Panc1 (cell line): ENCODE results near the gene ATP10A. TPM values are rescaled to one million over a fixed set of nuclear protein-coding genes. Genes with fewer than 3 reads are reported as not detected.

Experiments used
- ATAC-seq: fragments of 200-7000 bp; cut with Tn5 transposase; 2 replicates; pipeline ENCODE4 v1.9.1; 2020; ENCODE audit warnings: mild to moderate bottlenecking, moderate library complexity
- BruUV-seq: library from RNA; stranded (reverse); fragments of 400-500 nt; replicated peaks from 2 replicates; lab custom pipeline; 2021; lab: Mats Ljungman, UMichigan
- CTCF ChIA-PET: fragments of 300-600 bp; sonication (Branson Sonifier 250); formaldehyde crosslinking; loops from one replicate; lab custom pipeline; 2022; ENCODE audit warnings: antibody characterized with exemption; lab: Charles Lee
- POLR2A ChIA-PET: fragments of 300-600 bp; sonication (Branson Sonifier 250); formaldehyde crosslinking; loops from one replicate; lab custom pipeline; 2022; ENCODE audit warnings: antibody characterized with exemption; lab: Charles Lee
- DNase-seq: peaks from one replicate; pipeline ENCODE4 v3.0.0-alpha.2; 2010; ENCODE audit warnings: low read depth, low spot score
- H3K27ac ChIP-seq: 2 replicates; pipeline ENCODE4 v1.5.1; 2011; ENCODE audit warnings: mild to moderate bottlenecking, low read length, inconsistent platforms
- H3K27me3 ChIP-seq: fragments of 200-500 bp; sonication (Bioruptor generic); 2 replicates; pipeline ENCODE4 v1.6.0; 2014; ENCODE audit warnings: low read length, inconsistent platforms; ENCODE audit not compliant: control insufficient read depth, insufficient read depth
- H3K36me3 ChIP-seq: fragments of 200-500 bp; sonication (Bioruptor generic); 2 replicates; pipeline ENCODE4 v1.5.1; 2014; ENCODE audit warnings: inconsistent platforms, mild to moderate bottlenecking, low read length, moderate library complexity; ENCODE audit not compliant: control insufficient read depth, insufficient read depth
- H3K4me1 ChIP-seq: 2 replicates; pipeline ENCODE4 v1.5.1; 2011; ENCODE audit warnings: inconsistent platforms, mild to moderate bottlenecking, low read length, moderate library complexity; ENCODE audit not compliant: control insufficient read depth, insufficient read depth
- H3K4me3 ChIP-seq, 2 experiments: 2 replicates each; pipeline ENCODE4 v1.5.1; 2011 to 2012; ENCODE audit warnings: low read depth in 2 of 2, low read length in 2 of 2, mild to moderate bottlenecking in 2 of 2, inconsistent platforms in 1 of 2, moderate library complexity in 1 of 2
- H3K9me3 ChIP-seq: fragments of 200-500 bp; sonication (Bioruptor generic); 2 replicates; pipeline ENCODE4 v1.5.1; 2014; ENCODE audit warnings: low read depth, mild to moderate bottlenecking, inconsistent platforms, low read length, moderate library complexity; ENCODE audit not compliant: control insufficient read depth, insufficient read depth
- POLR2AphosphoS5 ChIP-seq: IDR thresholded peaks from 2 replicates; pipeline ENCODE4 v1.6.1; 2012; ENCODE audit warnings: mild to moderate bottlenecking, low read depth, low read length, moderate library complexity
- SIN3A ChIP-seq: IDR thresholded peaks from 2 replicates; pipeline ENCODE4 v1.6.1; 2012; ENCODE audit warnings: low read depth, mild to moderate bottlenecking, low read length, moderate library complexity, borderline replicate concordance; ENCODE audit not compliant: insufficient read depth
- TCF7L2 ChIP-seq: IDR thresholded peaks from 2 replicates; pipeline ENCODE4 v1.6.1; 2011; ENCODE audit warnings: mild to moderate bottlenecking, low read depth, low read length, inconsistent platforms
- in situ Hi-C: cut with HindIII; loops from 2 replicates; pipeline ENCODE4 v1.10.0; 2016; ENCODE audit warnings: low sequenced_read_pairs, low pct_unique_long_range_greater_than_20kb
- intact Hi-C: fragments of 100-400 bp; cut with micrococcal nuclease; formaldehyde crosslinking; loops from one replicate; pipeline ENCODE4 v1.10.0; 2022; ENCODE audit not compliant: unreplicated experiment
- total RNA-seq: library from RNA; stranded (reverse); gene quantifications from one replicate; pipeline ENCODE4 v1.2.1, GENCODE V29; 2021; ENCODE audit not compliant: unreplicated experiment
- TF ChIP-seq, protein P1 (sequence below): fragments of 450-650 bp; IDR thresholded peaks from 2 replicates; pipeline ENCODE4 v1.5.1; 2017; ENCODE audit warnings: mild to moderate bottlenecking
- TF ChIP-seq, protein P2 (sequence below), 2 experiments: IDR thresholded peaks; 2 replicates each; pipeline ENCODE4 v1.6.1; 2011 to 2012; ENCODE audit warnings: low read depth in 2 of 2, control low read depth in 1 of 2, low read length in 1 of 2, mild to moderate bottlenecking in 1 of 2, moderate library complexity in 1 of 2; ENCODE audit not compliant: insufficient read depth in 1 of 2

Gene ATP10A
- total RNA-seq, 1 experiment from 2014 or later, result 0.31 TPM

DNA sequence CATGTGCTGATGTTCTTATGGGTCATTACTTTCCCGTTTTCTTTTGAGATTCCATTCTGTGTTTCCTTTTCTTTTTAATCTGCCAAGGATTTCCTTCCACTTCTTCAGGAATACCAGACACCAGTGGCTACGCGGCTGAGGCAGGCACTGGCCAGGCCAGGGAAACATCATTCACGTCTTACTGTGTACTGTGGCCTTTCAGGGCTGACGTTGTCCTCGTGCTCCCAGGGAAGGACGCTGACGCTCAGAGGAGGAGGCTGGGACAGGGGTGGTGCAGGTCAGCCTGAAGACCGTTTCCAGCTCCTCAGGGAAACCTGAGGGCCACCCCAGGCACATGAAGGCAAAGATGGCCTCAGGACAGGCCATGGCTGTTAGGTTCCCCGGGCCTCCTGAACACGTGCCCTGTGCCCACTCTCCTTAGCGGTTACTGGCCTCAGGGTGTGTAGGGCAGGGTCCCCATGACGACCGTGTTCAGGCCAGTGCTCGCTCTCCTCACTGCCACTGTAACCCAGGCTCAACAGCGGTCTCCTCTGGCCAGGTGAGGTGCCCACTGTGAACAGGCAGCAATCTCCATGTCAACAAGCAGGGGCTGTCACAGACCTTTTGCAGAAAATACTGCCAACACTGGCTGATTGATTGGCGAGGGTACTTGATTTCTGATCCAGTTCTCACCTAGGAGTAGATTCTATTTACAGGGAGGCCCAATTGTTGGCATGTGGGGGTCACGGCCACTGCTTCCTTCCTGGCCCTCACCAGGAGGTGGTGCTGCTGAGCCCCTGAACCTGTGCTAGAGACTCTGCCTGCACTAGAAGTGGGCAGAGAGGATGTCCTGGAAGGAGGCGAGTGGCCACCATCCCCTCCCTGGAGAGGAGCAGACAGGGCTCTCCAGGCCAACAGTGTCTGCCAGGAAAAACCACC lies 169.5 kb downstream of the ATP10A start:
- ATAC-seq, result no peak
- POLR2A ChIA-PET, result interaction anchor here (0.6 kb wide), 1 partner anchor 63 kb away, joined by 3 read pairs; no protein-coding TSS in a partner anchor
- TF ChIP-seq, protein P1, sequence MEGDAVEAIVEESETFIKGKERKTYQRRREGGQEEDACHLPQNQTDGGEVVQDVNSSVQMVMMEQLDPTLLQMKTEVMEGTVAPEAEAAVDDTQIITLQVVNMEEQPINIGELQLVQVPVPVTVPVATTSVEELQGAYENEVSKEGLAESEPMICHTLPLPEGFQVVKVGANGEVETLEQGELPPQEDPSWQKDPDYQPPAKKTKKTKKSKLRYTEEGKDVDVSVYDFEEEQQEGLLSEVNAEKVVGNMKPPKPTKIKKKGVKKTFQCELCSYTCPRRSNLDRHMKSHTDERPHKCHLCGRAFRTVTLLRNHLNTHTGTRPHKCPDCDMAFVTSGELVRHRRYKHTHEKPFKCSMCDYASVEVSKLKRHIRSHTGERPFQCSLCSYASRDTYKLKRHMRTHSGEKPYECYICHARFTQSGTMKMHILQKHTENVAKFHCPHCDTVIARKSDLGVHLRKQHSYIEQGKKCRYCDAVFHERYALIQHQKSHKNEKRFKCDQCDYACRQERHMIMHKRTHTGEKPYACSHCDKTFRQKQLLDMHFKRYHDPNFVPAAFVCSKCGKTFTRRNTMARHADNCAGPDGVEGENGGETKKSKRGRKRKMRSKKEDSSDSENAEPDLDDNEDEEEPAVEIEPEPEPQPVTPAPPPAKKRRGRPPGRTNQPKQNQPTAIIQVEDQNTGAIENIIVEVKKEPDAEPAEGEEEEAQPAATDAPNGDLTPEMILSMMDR, result peak; percentile 75
- no peak for TF ChIP-seq TCF7L2
- no peaks in the 10 kb centered on the region for H3K4me1 ChIP-seq
- no peaks in the 10 kb centered on the region for H3K27me3 ChIP-seq
- no peak for DNase-seq
- no peaks in the 10 kb centered on the region for H3K9me3 ChIP-seq
- H3K36me3 ChIP-seq, result no peaks in the 10 kb centered on the region
- no peak overlapping the region for H3K27ac ChIP-seq
- in situ Hi-C loops (no loop called here), intact Hi-C loops (loop anchor here (5.0 kb wide), 1 partner anchor 389 kb away; no protein-coding TSS in a partner anchor)
- H3K4me3 ChIP-seq, result no peak overlapping the region
- BruUV-seq, result no TSS peak
- CTCF ChIA-PET, result no interaction called here

DNA sequence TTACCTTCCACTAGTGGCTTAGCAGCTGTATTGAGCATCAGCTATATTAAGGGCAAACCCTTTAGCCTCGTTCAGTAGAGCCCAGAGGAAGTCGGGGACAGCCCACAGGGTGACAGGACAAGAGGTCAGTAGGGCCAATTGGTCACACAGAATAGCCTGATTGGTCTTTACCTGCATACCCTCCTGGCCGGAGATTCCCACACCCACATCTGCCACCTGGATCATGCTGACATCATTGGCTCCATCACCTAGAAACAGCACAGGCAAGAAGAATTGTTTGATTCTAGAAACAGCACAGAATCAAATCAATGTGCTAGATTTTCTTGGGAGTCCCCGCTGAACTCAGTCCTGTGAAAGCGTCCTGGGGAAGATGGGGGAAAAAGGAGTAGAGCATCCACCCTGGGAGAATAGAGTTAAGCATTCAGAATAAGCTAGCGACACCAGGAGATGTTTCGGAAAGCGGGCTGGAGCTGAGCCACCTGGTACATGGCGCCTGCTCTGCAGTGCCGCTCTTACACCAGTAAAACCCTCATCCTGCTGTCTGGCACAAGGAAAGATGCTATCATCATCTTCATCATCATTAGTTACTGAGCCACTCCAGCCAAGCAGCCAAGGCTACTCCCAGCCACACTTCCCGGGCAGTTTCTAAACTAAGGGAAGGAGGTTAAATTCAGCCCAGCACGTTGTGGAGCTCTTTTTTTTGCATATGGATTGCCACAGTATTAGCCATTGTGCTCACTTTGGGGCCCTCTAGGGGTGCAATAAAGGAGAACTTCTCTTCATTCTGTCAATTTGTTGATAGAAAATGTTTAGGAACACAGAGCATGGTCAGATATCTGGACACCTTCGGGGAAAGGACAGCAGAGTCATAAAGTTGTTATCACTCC lies 171.3 kb downstream of the ATP10A start:
- ATAC-seq (no peak), DNase-seq (no peak)
- no TSS peak for BruUV-seq
- no peaks in the 10 kb centered on the region for H3K36me3 ChIP-seq
- intact Hi-C loops (loop anchor here (5.0 kb wide), 1 partner anchor 391 kb away; no protein-coding TSS in a partner anchor), in situ Hi-C loops (no loop called here)
- no peaks in the 10 kb centered on the region for H3K27me3 ChIP-seq
- H3K4me3 ChIP-seq, result no peak overlapping the region
- TF ChIP-seq, protein P2, sequence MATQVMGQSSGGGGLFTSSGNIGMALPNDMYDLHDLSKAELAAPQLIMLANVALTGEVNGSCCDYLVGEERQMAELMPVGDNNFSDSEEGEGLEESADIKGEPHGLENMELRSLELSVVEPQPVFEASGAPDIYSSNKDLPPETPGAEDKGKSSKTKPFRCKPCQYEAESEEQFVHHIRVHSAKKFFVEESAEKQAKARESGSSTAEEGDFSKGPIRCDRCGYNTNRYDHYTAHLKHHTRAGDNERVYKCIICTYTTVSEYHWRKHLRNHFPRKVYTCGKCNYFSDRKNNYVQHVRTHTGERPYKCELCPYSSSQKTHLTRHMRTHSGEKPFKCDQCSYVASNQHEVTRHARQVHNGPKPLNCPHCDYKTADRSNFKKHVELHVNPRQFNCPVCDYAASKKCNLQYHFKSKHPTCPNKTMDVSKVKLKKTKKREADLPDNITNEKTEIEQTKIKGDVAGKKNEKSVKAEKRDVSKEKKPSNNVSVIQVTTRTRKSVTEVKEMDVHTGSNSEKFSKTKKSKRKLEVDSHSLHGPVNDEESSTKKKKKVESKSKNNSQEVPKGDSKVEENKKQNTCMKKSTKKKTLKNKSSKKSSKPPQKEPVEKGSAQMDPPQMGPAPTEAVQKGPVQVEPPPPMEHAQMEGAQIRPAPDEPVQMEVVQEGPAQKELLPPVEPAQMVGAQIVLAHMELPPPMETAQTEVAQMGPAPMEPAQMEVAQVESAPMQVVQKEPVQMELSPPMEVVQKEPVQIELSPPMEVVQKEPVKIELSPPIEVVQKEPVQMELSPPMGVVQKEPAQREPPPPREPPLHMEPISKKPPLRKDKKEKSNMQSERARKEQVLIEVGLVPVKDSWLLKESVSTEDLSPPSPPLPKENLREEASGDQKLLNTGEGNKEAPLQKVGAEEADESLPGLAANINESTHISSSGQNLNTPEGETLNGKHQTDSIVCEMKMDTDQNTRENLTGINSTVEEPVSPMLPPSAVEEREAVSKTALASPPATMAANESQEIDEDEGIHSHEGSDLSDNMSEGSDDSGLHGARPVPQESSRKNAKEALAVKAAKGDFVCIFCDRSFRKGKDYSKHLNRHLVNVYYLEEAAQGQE (IDR thresholded peaks at IDR 0.05; ENCODE audit: insufficient read depth in 1 of 2, low read depth in 2 of 2, low read length in 1 of 2), result no peak
- TF ChIP-seq SIN3A, result no peak
- no peak for TF ChIP-seq TCF7L2
- TF ChIP-seq, protein P1, result no peak
- no peak for TF ChIP-seq POLR2AphosphoS5
- CTCF ChIA-PET, result interaction anchor here (0.6 kb wide), 1 partner anchor 183 kb away, joined by 14 read pairs; no protein-coding TSS in a partner anchor
- POLR2A ChIA-PET, result interaction anchor here (0.6 kb wide), 1 partner anchor 57 kb away, joined by 4 read pairs; no protein-coding TSS in a partner anchor
- no peak overlapping the region for H3K27ac ChIP-seq
- H3K9me3 ChIP-seq, result no peaks in the 10 kb centered on the region
- no peaks in the 10 kb centered on the region for H3K4me1 ChIP-seq
